MCF 10A (cell line): ENCODE results near the gene NRIP1. TPM values are rescaled to one million over a fixed set of nuclear protein-coding genes. Genes with fewer than 3 reads are reported as not detected.
"Not testable (repeated sequence)": the region's sequence is repeated elsewhere in the genome, so short reads cannot be mapped to it uniquely, and the experiment has no call there.

Experiments used
- BruUV-seq: library from RNA; stranded (reverse); fragments of 400-500 nt; replicated peaks from 2 replicates; lab custom pipeline; 2021; lab: Mats Ljungman, UMichigan
- CTCF ChIA-PET: fragments of 300-600 bp; sonication (Branson Sonifier 250); formaldehyde crosslinking; extraction: SDS; loops from one replicate; lab custom pipeline; 2021; ENCODE audit warnings: antibody characterized with exemption, inconsistent platforms; lab: Yijun Ruan, JAX
- POLR2A ChIA-PET: fragments of 300-600, 350-650 bp; sonication (Branson Sonifier 250); formaldehyde crosslinking; extraction: SDS; loops from one replicate; lab custom pipeline; 2020; ENCODE audit warnings: antibody characterized with exemption, inconsistent platforms; lab: Yijun Ruan, JAX
- DNase-seq: peaks from one replicate; pipeline ENCODE4 v3.0.0-alpha.2; 2018; ENCODE audit not compliant: unreplicated experiment
- H3K27ac Mint-ChIP-seq: one replicate; pipeline ENCODE4 v1.8.0; 2022; ENCODE audit warnings: mild to moderate bottlenecking, low read depth, mixed read lengths; ENCODE audit not compliant: unreplicated experiment
- H3K27me3 Mint-ChIP-seq: one replicate; pipeline ENCODE4 v1.8.0; 2022; ENCODE audit warnings: mixed read lengths; ENCODE audit not compliant: insufficient read depth, unreplicated experiment
- H3K36me3 Mint-ChIP-seq: one replicate; pipeline ENCODE4 v1.8.0; 2022; ENCODE audit warnings: mild to moderate bottlenecking, moderate library complexity, mixed read lengths; ENCODE audit not compliant: insufficient read depth, unreplicated experiment
- H3K4me1 Mint-ChIP-seq: one replicate; pipeline ENCODE4 v1.8.0; 2022; ENCODE audit warnings: mixed read lengths; ENCODE audit not compliant: insufficient read depth, unreplicated experiment
- H3K4me3 Mint-ChIP-seq: one replicate; pipeline ENCODE4 v1.8.0; 2022; ENCODE audit warnings: mild to moderate bottlenecking, moderate library complexity, mixed read lengths; ENCODE audit not compliant: unreplicated experiment
- H3K9me3 Mint-ChIP-seq: one replicate; pipeline ENCODE4 v1.8.0; 2022; ENCODE audit warnings: mixed read lengths; ENCODE audit not compliant: unreplicated experiment
- intact Hi-C: fragments of 100-400 bp; cut with micrococcal nuclease; formaldehyde crosslinking; loops from 2 replicates; pipeline ENCODE4 v1.14.1; 2022
- total RNA-seq: library from RNA; stranded (reverse); gene quantifications from 2 replicates; pipeline ENCODE4 v1.2.3, GENCODE V29; 2022
- TF ChIP-seq, protein P1 (sequence below): fragments of 200-600 bp; IDR thresholded peaks from one replicate; pipeline ENCODE4 v1.8.0; 2022; ENCODE audit warnings: antibody characterized with exemption, mild to moderate bottlenecking; ENCODE audit not compliant: unreplicated experiment

Gene NRIP1
- total RNA-seq, 1 experiment from 2014 or later: 31.4 TPM

DNA sequence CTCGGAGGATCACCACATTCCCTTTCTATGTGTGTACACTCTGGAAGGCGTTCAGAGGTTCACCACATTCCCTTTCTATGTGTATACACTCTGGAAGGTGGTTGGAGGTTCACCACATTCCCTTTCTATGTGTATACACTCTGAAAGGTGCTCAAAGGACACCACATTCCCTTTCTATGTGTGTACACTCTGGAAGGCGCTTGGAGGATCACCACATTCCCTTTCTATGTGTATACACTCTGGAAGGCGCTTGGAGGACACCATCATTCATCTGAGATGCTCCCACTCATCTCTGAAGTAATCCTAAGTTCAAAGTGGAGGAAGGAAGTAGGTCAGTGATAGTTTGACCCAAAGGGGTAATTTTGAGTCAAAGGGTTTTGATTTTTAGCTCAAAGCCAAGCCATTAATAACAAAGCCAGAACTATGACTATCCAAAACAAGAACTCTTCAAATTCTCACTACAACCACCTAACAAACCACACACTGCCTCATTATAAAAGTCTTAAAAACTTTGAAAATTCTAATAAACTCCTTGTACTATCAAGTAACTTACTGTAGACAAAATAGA is 32.9 kb downstream of the NRIP1 start:
- DNase-seq: no peak
- peaks cover 6% of the 10 kb centered on the region for H3K36me3 Mint-ChIP-seq
- H3K9me3 Mint-ChIP-seq: no peaks in the 10 kb centered on the region
- no TSS peak for BruUV-seq
- H3K4me1 Mint-ChIP-seq: peaks cover 14% of the 10 kb centered on the region
- CTCF ChIA-PET: no interaction called here
- POLR2A ChIA-PET: interaction anchor here (0.7 kb wide), 1 partner anchor 526 kb away, joined by 3 read pairs; no protein-coding TSS in a partner anchor
- TF ChIP-seq, protein P1, sequence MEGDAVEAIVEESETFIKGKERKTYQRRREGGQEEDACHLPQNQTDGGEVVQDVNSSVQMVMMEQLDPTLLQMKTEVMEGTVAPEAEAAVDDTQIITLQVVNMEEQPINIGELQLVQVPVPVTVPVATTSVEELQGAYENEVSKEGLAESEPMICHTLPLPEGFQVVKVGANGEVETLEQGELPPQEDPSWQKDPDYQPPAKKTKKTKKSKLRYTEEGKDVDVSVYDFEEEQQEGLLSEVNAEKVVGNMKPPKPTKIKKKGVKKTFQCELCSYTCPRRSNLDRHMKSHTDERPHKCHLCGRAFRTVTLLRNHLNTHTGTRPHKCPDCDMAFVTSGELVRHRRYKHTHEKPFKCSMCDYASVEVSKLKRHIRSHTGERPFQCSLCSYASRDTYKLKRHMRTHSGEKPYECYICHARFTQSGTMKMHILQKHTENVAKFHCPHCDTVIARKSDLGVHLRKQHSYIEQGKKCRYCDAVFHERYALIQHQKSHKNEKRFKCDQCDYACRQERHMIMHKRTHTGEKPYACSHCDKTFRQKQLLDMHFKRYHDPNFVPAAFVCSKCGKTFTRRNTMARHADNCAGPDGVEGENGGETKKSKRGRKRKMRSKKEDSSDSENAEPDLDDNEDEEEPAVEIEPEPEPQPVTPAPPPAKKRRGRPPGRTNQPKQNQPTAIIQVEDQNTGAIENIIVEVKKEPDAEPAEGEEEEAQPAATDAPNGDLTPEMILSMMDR: no peak
- H3K4me3 Mint-ChIP-seq: no peak overlapping the region
- H3K27ac Mint-ChIP-seq: no peak overlapping the region
- H3K27me3 Mint-ChIP-seq: no peaks in the 10 kb centered on the region
- intact Hi-C loops: no loop called here

DNA sequence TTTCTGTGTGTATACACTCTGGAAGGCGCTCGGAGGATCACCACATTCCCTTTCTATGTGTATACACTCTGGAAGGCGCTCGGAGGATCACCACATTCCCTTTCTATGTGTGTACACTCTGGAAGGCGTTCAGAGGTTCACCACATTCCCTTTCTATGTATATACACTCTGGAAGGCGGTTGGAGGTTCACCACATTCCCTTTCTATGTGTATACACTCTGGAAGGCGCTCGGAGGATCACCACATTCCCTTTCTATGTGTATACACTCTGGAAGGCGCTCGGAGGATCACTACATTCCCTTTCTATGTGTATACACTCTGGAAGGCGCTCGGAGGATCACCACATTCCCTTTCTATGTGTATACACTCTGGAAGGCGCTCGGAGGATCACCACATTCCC is 33.4 kb downstream of the NRIP1 start:
- H3K4me3 Mint-ChIP-seq, DNase-seq, H3K27me3 Mint-ChIP-seq, POLR2A ChIA-PET, H3K9me3 Mint-ChIP-seq, H3K27ac Mint-ChIP-seq, BruUV-seq, CTCF ChIA-PET, intact Hi-C loops: not testable (repeated sequence)
- Mint-ChIP-seq H3K36me3 (peaks cover 11% of the 10 kb centered on the region), H3K4me1 (peaks cover 14% of the 10 kb centered on the region)

DNA sequence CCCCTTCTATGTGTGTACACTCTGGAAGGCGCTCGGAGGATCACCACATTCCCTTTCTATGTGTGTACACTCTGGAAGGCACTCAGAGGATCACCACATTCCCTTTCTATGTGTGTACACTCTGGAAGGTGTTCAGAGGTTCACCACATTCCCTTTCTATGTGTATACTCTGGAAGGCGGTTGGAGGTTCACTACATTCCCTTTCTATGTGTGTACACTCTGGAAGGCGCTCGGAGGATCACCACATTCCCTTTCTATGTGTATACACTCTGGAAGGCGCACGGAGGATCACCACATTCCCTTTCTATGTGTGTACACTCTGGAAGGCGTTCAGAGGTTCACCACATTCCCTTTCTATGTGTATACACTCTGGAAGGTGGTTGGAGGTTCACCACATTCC is 33.9 kb downstream of the NRIP1 start:
- H3K27ac Mint-ChIP-seq, DNase-seq, POLR2A ChIA-PET, H3K27me3 Mint-ChIP-seq, BruUV-seq, H3K4me3 Mint-ChIP-seq, CTCF ChIA-PET, intact Hi-C loops, H3K9me3 Mint-ChIP-seq: not testable (repeated sequence)
- H3K36me3 Mint-ChIP-seq: peaks cover 13% of the 10 kb centered on the region
- H3K4me1 Mint-ChIP-seq: peaks cover 14% of the 10 kb centered on the region

DNA sequence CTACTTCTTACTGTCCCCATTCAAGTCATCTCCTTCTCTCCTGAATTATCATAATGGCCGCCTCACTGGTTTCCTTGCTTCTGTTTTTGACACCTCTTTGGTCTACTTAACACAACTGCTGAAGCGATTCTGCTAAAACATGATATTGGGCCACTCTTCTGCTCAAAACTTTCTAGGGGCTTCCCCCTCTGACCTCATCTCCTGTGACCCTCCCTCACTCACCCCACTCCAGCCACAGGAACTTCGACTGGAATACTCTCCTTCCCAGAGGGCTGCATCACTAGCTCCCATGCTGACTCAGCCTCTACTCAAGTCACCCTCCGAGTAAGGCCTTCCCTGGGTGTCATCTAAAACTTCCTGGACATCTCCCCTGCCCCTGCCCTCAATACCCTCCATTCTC is 35.7 kb downstream of the NRIP1 start:
- H3K4me1 Mint-ChIP-seq: peaks cover 7% of the 10 kb centered on the region
- intact Hi-C loops: no loop called here
- POLR2A ChIA-PET: no interaction called here
- TF ChIP-seq, protein P1: no peak
- H3K4me3 Mint-ChIP-seq: no peak overlapping the region
- BruUV-seq: no TSS peak
- peaks cover 13% of the 10 kb centered on the region for H3K36me3 Mint-ChIP-seq
- no peaks in the 10 kb centered on the region for H3K9me3 Mint-ChIP-seq
- DNase-seq: no peak
- no peak overlapping the region for H3K27ac Mint-ChIP-seq
- CTCF ChIA-PET: interaction anchor here (0.6 kb wide), 1 partner anchor 165 kb away, joined by 3 read pairs; no protein-coding TSS in a partner anchor
- H3K27me3 Mint-ChIP-seq: no peaks in the 10 kb centered on the region

DNA sequence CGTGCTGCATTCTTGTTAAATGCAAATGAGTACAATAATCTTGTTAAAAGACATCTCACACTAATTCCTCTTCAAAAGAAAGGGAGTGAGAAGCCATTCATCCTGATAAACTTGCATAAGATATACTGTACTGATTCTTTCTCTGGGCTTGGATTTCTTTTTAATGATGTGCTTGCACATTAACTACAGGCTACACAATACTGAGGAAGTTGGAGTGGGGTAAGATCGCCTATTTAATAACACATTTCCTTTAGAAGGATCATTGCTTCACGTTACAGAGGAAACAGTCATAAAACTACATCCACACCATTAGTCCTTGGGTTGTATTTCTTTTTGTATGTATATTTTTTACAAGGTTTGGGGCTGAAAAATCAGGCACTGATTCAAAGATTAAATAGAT is 36.6 kb downstream of the NRIP1 start:
- TF ChIP-seq, protein P1: no peak
- Mint-ChIP-seq H3K9me3 (no peaks in the 10 kb centered on the region), H3K27me3 (no peaks in the 10 kb centered on the region), H3K4me3 (no peak overlapping the region), H3K4me1 (peaks cover 7% of the 10 kb centered on the region), H3K27ac (no peak overlapping the region), H3K36me3 (peaks cover 12% of the 10 kb centered on the region)
- intact Hi-C loops: no loop called here
- ChIA-PET POLR2A (no interaction called here), CTCF (no interaction called here)
- no TSS peak for BruUV-seq
- no peak for DNase-seq
